Measurements from ENCODE around the gene BMP6. TPM values are rescaled to one million over a fixed set of nuclear protein-coding genes. Genes with fewer than 3 reads are reported as not detected.

The BMP6 gene
- polyA plus RNA-seq, 1 experiment, result 0.06 TPM

GRCh38 chr6:7701212-7701834, 24.6 kb upstream of the BMP6 start:
- TF ChIP-seq, protein P1, sequence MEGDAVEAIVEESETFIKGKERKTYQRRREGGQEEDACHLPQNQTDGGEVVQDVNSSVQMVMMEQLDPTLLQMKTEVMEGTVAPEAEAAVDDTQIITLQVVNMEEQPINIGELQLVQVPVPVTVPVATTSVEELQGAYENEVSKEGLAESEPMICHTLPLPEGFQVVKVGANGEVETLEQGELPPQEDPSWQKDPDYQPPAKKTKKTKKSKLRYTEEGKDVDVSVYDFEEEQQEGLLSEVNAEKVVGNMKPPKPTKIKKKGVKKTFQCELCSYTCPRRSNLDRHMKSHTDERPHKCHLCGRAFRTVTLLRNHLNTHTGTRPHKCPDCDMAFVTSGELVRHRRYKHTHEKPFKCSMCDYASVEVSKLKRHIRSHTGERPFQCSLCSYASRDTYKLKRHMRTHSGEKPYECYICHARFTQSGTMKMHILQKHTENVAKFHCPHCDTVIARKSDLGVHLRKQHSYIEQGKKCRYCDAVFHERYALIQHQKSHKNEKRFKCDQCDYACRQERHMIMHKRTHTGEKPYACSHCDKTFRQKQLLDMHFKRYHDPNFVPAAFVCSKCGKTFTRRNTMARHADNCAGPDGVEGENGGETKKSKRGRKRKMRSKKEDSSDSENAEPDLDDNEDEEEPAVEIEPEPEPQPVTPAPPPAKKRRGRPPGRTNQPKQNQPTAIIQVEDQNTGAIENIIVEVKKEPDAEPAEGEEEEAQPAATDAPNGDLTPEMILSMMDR (IDR thresholded peaks at IDR 0.05; ENCODE audit: insufficient read depth, low read depth, low read length), result no peak
- no peak for DNase-seq (ENCODE audit: low read depth)
- Histone ChIP-seq H3K27me3 (ENCODE audit: control insufficient read depth, insufficient read depth, low read length) (no peaks in the 10 kb centered on the region), H3K36me3 (ENCODE audit: control insufficient read depth, insufficient read depth, low read length) (no peaks in the 10 kb centered on the region), H3K4me3 (ENCODE audit: low read depth, low read length) (no peak overlapping the region)
- ChIA-PET POLR2A (no interaction called here), CTCF (interaction anchor here (2.7 kb wide), 1 partner anchor 21 kb away, joined by 7 read pairs; no protein-coding TSS in a partner anchor)

DNA sequence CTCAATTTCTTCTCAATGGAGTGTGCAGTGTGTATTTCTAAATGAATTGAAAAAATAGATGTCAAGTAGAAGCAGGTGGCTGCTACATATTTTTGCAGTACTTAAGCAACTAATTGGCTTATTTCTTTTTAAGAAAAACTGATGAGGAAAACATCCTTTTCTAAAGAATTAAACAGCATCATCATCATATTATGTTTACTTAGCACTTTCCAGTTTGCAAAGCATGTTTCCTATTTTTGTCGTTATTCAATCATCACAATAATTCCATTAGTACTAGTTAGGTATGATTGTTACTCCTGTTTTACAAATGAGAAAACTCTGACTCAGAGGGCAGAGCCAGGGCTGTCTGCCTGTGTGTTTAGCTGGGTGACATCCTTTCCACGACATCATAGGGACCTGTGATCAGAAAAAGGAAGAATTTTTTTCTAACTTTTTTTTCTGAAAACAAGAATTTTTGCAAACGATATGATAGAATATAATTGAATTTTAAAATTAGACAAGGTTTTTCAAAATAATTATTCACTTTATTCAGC, 22.7 kb upstream of the BMP6 start:
- TF ChIP-seq, protein P1 (IDR thresholded peaks at IDR 0.05; ENCODE audit: insufficient read depth, low read depth, low read length), result no peak
- ChIA-PET CTCF (interaction anchor here (2.7 kb wide), 1 partner anchor 19 kb away, joined by 7 read pairs; no protein-coding TSS in a partner anchor), POLR2A (no interaction called here)
- Histone ChIP-seq H3K27me3 (ENCODE audit: control insufficient read depth, insufficient read depth, low read length) (no peaks in the 10 kb centered on the region), H3K36me3 (ENCODE audit: control insufficient read depth, insufficient read depth, low read length) (no peaks in the 10 kb centered on the region), H3K4me3 (ENCODE audit: low read depth, low read length) (no peak overlapping the region)
- no peak for DNase-seq (ENCODE audit: low read depth)

- TF ChIP-seq, protein P1 (IDR thresholded peaks at IDR 0.05; ENCODE audit: insufficient read depth, low read depth, low read length), result no peak
- POLR2A ChIA-PET, result no interaction called here
- DNase-seq (ENCODE audit: low read depth), result no peak
- Histone ChIP-seq H3K4me3 (ENCODE audit: low read depth, low read length) (no peak overlapping the region), H3K27me3 (ENCODE audit: control insufficient read depth, insufficient read depth, low read length) (no peaks in the 10 kb centered on the region), H3K36me3 (ENCODE audit: control insufficient read depth, insufficient read depth, low read length) (no peaks in the 10 kb centered on the region)
- CTCF ChIA-PET, result no interaction called here
These were observed 20.4 kb upstream of the BMP6 start for GRCh38 chr6:7705483-7705882.

- no peak for DNase-seq (ENCODE audit: low read depth)
- H3K27me3 ChIP-seq (ENCODE audit: control insufficient read depth, insufficient read depth, low read length), result no peaks in the 10 kb centered on the region
- no peak overlapping the region for H3K4me3 ChIP-seq (ENCODE audit: low read depth, low read length)
- TF ChIP-seq, protein P1 (IDR thresholded peaks at IDR 0.05; ENCODE audit: insufficient read depth, low read depth, low read length), result no peak
- CTCF ChIA-PET, result interaction anchor here (1.6 kb wide), 1 partner anchor 353 kb away, joined by 3 read pairs; no protein-coding TSS in a partner anchor
- POLR2A ChIA-PET, result no interaction called here
- H3K36me3 ChIP-seq (ENCODE audit: control insufficient read depth, insufficient read depth, low read length), result no peaks in the 10 kb centered on the region
These were observed 19.6 kb upstream of the BMP6 start for GRCh38 chr6:7706269-7706668.

- CTCF ChIA-PET, result no interaction called here
These were observed 18.1 kb upstream of the BMP6 start for GRCh38 chr6:7707787-7708186.

More at GRCh38 chr6:7707787-7708186, 18.1 kb upstream of the BMP6 start:
- POLR2A ChIA-PET, result no interaction called here
- DNase-seq (ENCODE audit: low read depth), result no peak
- Histone ChIP-seq H3K27me3 (ENCODE audit: control insufficient read depth, insufficient read depth, low read length) (no peaks in the 10 kb centered on the region), H3K36me3 (ENCODE audit: control insufficient read depth, insufficient read depth, low read length) (no peaks in the 10 kb centered on the region), H3K4me3 (ENCODE audit: low read depth, low read length) (no peak overlapping the region)
- TF ChIP-seq, protein P1 (IDR thresholded peaks at IDR 0.05; ENCODE audit: insufficient read depth, low read depth, low read length), result no peak
